Suprapubic skin (tissue), 4 donors: ENCODE measurements around the gene ZNF681. TPM values are rescaled to one million over a fixed set of nuclear protein-coding genes. Genes with fewer than 3 reads are reported as not detected.
A peak's percentile ranks its signal among the peaks of the same experiment; 100 is the strongest.
"Not testable (repeated sequence)": the region's sequence is repeated elsewhere in the genome, so short reads cannot be mapped to it uniquely, and the experiment has no call there.

ENCODE experiments used
- DNase-seq, 2 donors: peaks; one replicate each; pipeline ENCODE4 v3.0.0-alpha.2; 2019; ENCODE audit warnings: low spot score in 2 of 2
- H3K27ac ChIP-seq: fragments of 200-600 bp; sonication (generic); one replicate; pipeline ENCODE4 v1.5.1; 2019
- H3K27me3 ChIP-seq: fragments of 200-600 bp; sonication (generic); one replicate; pipeline ENCODE4 v1.5.1; 2019
- H3K36me3 ChIP-seq: fragments of 200-600 bp; sonication (generic); one replicate; pipeline ENCODE4 v1.5.1; 2019
- H3K4me1 ChIP-seq: fragments of 200-600 bp; sonication (generic); one replicate; pipeline ENCODE4 v1.5.1; 2019
- H3K4me3 ChIP-seq: fragments of 200-600 bp; sonication (generic); one replicate; pipeline ENCODE4 v1.5.1; 2019; ENCODE audit warnings: mild to moderate bottlenecking
- H3K9me3 ChIP-seq: fragments of 200-600 bp; sonication (generic); one replicate; pipeline ENCODE4 v1.5.1; 2019
- CTCF ChIP-seq, 2 donors: fragments of 200-600 bp in 1 of 2; fragments of 450-650 bp in 1 of 2; sonication (generic) in 1 of 2; IDR thresholded peaks; one replicate each; pipeline ENCODE4 v1.5.1; 2016 to 2019; ENCODE audit warnings: antibody characterized with exemption in 2 of 2, mild to moderate bottlenecking in 1 of 2, moderate library complexity in 1 of 2
- EP300 ChIP-seq: sonication (generic); formaldehyde crosslinking; IDR thresholded peaks from one replicate; pipeline ENCODE4 v1.6.1; 2017; ENCODE audit warnings: antibody characterized with exemption
- POLR2A ChIP-seq, 2 donors: fragments of 450-650 bp; IDR thresholded peaks; one replicate each; pipeline ENCODE4 v1.6.1; 2017; ENCODE audit warnings: antibody characterized with exemption in 2 of 2, mild to moderate bottlenecking in 2 of 2, moderate library complexity in 2 of 2
- POLR2AphosphoS5 ChIP-seq, 3 donors: sonication (generic); formaldehyde crosslinking; IDR thresholded peaks; one replicate each; pipeline ENCODE4 v1.6.1; 2017; ENCODE audit warnings: antibody characterized with exemption in 3 of 3
- WGBS: methylation state at CpG from one replicate; pipeline ENCODE4 v1.1.5; 2018; 5-methylcytosine and 5-hydroxymethylcytosine counted together
- total RNA-seq, 4 donors: library from RNA; depleted of rRNA; stranded (reverse); fragments of >200 nt; gene quantifications; one replicate each; pipeline ENCODE4 v1.1.0, GENCODE V29; 2016

The ZNF681 gene
- total RNA-seq, 4 donors from 2014 or later = 2.5 to 5.9 (median 2.7) TPM

- Histone ChIP-seq H3K4me3 (peak overlapping the region; percentile 72), H3K27ac (peak overlapping the region; percentile 76), H3K9me3 (no peaks in the 10 kb centered on the region), H3K27me3 (no peaks in the 10 kb centered on the region), H3K4me1 (peaks cover 13% of the 10 kb centered on the region), H3K36me3 (no peaks in the 10 kb centered on the region)
- DNase-seq = peak; percentile 92 to 93
- WGBS = 7% methylated on average over 29 of the region's 51 CpGs
- TF ChIP-seq POLR2A (IDR thresholded peaks at IDR 0.05) (peak in 1 of 2 donors; percentile 16), CTCF (IDR thresholded peaks at IDR 0.05) (no peak), POLR2AphosphoS5 (IDR thresholded peaks at IDR 0.05) (peak in 2 of 3 donors; percentile 3 to 23)
Measured at GRCh38 chr19:23762884-23763711, 4.4 kb upstream of the ZNF681 start.

GRCh38 chr19:23762548-23762883, 3.8 kb upstream of the ZNF681 start:
- Histone ChIP-seq H3K27ac (peak overlapping the region; percentile 76), H3K36me3 (no peaks in the 10 kb centered on the region), H3K9me3 (no peaks in the 10 kb centered on the region), H3K4me1 (peaks cover 19% of the 10 kb centered on the region), H3K4me3 (peak overlapping the region; percentile 72), H3K27me3 (no peaks in the 10 kb centered on the region)
- TF ChIP-seq POLR2AphosphoS5 (IDR thresholded peaks at IDR 0.05) = no peak
- no peak for TF ChIP-seq POLR2A (IDR thresholded peaks at IDR 0.05)
- TF ChIP-seq EP300 = no peak
- no peak for TF ChIP-seq CTCF (IDR thresholded peaks at IDR 0.05)
- no peak for DNase-seq
- 29% methylated on average over 9 of the region's 9 CpGs for WGBS

- not testable (repeated sequence) for H3K27me3 ChIP-seq, H3K36me3 ChIP-seq, DNase-seq, H3K9me3 ChIP-seq, H3K4me3 ChIP-seq, H3K27ac ChIP-seq
- WGBS = 64% methylated on average over 2 of the region's 2 CpGs
- peaks cover 19% of the 10 kb centered on the region for H3K4me1 ChIP-seq
Measured at GRCh38 chr19:23760326-23760725, 1.6 kb upstream of the ZNF681 start.

GRCh38 chr19:23743633-23744232, 15.0 kb downstream of the ZNF681 start:
- H3K4me3 ChIP-seq, H3K27ac ChIP-seq, H3K4me1 ChIP-seq, DNase-seq, H3K27me3 ChIP-seq: not testable (repeated sequence)
- H3K36me3 ChIP-seq = peaks cover 24% of the 10 kb centered on the region
- H3K9me3 ChIP-seq = peaks cover 37% of the 10 kb centered on the region
- 100% methylated on average over 1 of the region's 1 CpG for WGBS

GRCh38 chr19:23730729-23731465, 27.8 kb downstream of the ZNF681 start:
- not testable (repeated sequence) for H3K9me3 ChIP-seq, H3K4me1 ChIP-seq, H3K27ac ChIP-seq, H3K4me3 ChIP-seq, DNase-seq, H3K27me3 ChIP-seq, H3K36me3 ChIP-seq
- 59% methylated on average over 6 of the region's 6 CpGs for WGBS

- not testable (repeated sequence) for DNase-seq, H3K4me3 ChIP-seq, H3K27ac ChIP-seq, H3K9me3 ChIP-seq, H3K4me1 ChIP-seq, H3K27me3 ChIP-seq, H3K36me3 ChIP-seq
- WGBS = 5% methylated on average over 2 of the region's 6 CpGs
Measured at GRCh38 chr19:23724161-23724560, 34.5 kb downstream of the ZNF681 start.

GRCh38 chr19:23718802-23719201, 39.9 kb downstream of the ZNF681 start:
- Histone ChIP-seq H3K27me3 (no peaks in the 10 kb centered on the region), H3K27ac (no peak overlapping the region), H3K36me3 (no peaks in the 10 kb centered on the region), H3K4me1 (no peaks in the 10 kb centered on the region), H3K9me3 (no peaks in the 10 kb centered on the region), H3K4me3 (no peak overlapping the region)
- no peak for DNase-seq
- 18% methylated on average over 12 of the region's 12 CpGs for WGBS
- TF ChIP-seq EP300 (no peak), POLR2AphosphoS5 (IDR thresholded peaks at IDR 0.05) (no peak), CTCF (IDR thresholded peaks at IDR 0.05) (no peak), POLR2A (IDR thresholded peaks at IDR 0.05) (no peak)
